Forelimb muscle (tissue), 1 donor: ENCODE data around the gene ELMOD3. TPM values are rescaled to one million over a fixed set of nuclear protein-coding genes. Genes with fewer than 3 reads are reported as not detected.
"Not testable (repeated sequence)": the region's sequence is repeated elsewhere in the genome, so short reads cannot be mapped to it uniquely, and the experiment has no call there.

Source experiments
- DNase-seq: peaks from one replicate; pipeline ENCODE4 v3.0.0-alpha.2; 2013; ENCODE audit warnings: low read depth
- polyA plus RNA-seq: library from polyadenylated mRNA; unstranded; fragments of 120-200 nt; gene quantifications from one replicate; pipeline ENCODE4 v1.2.1, GENCODE V29; 2013; ENCODE audit not compliant: insufficient read length

The ELMOD3 gene
- polyA plus RNA-seq, 1 donor: 15.5 TPM

DNA sequence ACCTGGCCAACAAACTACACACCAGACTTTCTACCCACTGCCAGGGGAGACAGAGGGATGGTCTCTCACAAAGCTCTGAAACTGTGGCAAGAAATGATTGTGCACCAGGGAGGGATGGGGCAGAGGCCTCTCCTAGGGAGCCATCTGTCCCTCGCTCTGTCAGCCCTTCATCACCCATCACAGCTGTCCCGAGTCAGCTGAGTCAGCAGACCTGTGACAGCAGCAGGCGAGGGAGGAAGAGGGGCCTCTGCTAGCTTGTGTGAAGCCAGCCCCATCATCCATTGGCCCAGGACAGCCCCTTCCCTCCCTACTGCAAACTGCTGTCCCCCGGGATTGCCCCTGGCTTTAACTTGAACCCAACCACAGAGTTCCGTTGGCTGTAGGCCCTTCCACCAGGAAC lies 69.0 kb downstream of the ELMOD3 start:
- DNase-seq: no peak

DNA sequence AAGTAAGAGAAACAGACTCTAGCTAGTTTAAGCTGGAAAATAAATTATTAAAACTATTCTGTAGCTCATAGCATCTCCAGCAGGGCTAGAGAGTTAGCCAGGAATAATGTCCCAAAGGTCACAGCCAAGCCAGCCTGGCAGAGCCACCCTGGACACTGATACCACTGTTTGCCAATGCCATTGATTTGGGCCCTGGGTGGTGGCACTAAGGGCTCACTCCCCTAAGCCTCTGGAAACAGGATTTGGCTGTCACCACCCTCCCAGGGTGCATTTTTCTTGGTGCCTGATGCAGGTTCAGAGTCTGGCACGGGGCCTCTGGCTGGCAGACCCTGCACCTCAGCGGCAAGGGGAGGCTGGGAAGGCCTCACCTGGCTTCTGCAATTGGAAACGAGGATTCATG lies 71.0 kb downstream of the ELMOD3 start:
- no peak for DNase-seq

DNA sequence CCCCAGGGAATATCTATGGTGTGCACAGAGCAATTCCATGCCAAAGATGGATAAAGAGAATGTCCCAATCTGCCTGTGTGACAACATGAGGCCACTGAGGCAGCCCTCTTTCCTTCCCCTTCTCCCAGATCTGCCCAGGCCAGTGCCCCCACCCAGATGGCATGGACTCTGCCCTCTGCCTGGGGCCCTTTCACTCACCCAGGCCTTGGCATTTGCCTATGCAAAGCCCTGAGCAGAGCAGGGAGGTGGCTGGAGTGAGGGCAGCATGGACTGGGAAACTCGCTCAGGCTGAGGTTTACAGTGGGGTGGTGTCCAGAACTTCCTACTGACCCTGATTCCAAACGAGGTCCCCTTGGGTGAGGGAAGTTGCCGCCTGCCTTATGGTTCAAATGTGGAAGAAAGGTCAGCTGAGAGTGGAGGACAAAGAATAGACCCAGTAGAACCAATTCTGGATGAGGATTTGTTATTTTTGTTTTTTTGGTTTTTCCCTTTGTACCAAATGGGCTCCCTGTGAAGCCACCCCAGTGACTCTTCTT lies 72.8 kb downstream of the ELMOD3 start:
- no peak for DNase-seq

DNA sequence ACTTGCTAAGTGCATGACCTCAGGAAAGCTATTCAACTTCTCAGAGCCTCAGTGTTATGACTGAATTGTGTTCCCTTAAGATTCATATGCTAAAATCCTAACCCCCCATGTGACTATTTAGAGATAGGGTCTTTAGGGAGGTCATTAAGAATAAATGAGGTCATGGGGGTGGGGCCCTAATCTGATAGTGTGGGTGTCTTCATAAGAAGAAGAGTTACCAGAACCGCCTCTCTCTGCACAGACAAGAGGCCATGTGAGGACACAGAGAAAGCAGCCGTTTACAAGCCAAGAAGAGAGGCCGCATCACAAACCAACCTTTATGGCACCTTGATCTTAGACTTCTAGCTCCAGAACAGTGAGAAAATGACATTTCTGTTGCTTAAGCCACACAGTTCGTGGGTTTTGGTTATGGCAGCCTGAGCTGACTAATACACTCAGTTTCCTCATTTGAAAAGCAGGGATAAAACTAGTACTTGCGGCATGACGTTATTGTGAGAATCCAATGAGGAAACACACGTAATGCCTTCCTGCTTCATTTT lies 73.8 kb downstream of the ELMOD3 start:
- DNase-seq: no peak

DNA sequence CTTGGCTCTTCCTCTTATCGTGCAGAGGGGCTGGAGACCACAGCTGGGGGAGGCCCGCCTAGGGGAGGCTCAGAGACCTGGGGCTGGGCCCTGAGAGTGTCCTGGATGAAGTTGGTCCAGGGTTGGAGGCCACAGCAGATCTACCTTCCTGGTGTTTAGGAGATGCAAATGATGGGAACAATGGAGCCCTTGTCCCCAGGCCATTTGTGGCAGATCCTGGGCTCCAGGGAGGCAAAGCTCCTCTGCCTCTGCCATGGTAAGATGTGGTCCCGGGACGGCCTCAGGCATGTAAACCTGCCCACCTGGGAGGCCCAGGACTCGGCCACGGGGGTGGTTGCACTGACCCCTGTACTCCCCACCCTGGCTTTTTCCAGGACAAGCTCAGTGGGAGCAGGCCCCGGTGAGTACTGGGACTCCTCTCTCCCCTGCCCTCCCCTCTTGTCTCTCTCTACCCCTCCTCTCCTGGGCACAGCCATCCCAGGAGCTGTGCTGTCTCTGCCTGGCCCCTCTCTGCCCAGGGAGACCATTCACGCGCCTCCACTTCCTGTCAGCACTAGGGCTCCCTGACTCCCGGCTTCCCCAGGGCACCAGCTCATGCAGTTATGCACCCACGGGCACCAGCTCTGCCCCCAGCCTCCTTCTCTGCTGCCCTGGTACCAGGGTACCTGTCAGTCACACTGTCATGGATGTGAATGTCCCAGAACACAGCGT lies 74.8 kb downstream of the ELMOD3 start:
- DNase-seq: no peak

DNA sequence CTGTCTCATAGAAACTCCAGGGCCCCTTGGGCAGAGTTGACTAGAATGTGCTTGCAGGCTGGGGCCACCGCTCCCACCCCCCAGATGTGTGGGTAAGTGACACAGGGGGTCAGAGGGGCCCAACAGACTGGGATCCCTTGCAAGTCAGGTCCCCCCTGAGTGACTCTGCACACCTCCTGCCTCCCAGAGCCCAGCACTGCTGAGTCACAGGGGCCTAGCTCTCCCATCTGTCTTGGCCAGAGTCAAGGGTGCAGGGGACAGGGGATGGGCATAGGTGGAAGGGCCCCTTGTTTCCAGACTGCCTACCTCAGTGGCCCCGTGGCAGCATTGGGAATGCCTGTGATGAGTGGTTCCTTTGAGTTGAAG lies 75.3 kb downstream of the ELMOD3 start:
- no peak for DNase-seq

DNA sequence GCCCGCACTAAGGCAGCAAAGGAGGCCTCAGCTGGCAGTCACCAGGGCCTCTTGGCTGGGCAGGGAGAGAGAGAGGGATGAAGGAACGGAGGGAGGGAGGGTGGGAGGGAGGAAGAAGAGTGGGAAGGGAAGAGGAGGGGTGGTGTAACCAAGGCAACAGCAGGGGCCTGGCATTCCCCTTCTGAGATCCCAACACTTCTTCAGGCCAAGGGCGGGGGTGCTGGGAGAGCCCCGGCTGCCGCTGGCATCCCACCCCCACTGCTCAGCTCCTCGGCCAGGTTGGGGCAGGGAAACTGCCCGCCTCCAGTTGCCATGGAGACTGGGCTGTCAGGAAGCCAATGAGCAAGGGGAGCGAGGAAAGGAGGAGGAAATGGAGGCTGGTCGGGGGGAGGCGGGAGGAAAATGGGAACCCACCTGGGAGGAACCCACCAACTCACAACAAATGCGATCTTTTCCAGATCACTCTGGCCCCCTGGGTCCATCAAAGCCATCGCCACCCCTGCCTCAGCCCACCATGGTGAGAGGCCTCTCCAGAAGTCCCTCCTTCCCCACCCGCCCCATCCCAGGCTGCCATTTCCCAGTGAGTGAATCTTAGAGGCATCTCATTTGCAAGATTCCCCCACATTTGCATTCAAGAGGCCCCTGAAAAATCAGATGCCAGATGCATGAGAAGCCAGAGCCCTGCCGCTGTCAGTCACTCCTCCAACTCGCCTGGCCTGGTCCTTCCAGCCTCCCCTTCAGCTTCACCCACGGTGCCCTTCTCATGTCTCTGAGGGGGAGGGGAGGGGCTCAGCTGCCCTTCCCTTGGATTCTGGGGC lies 76.4 kb downstream of the ELMOD3 start:
- no peak for DNase-seq

DNA sequence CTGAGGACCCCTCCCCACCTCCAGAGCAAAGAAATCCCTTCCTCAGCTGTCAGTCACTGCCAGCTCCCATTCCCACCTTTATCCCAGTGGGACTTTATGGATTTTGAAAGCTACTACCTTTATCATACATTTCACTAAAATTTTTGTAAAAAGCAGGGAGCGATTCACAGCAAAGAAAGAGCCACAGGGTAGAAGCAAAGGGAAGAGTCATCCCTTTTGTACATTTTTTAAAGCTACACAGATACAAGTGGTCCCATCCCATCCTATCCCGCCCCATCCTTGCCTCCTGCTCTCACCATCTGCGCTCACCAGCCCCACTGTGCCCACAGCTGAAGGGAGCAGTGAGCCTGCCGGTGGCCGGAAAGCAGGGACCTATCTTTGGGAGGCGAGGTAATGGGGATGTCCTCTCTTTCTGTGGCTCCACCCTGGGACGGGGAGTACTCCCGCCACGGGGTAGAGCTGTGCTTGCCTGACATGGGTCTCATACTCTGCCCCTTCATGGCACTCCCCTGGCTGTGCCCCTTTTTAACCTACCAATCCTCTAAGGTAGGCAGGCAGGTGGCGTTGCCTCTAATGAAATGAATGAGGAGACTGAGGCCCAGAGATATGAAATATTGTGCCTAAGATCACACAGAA lies 77.1 kb downstream of the ELMOD3 start:
- no peak for DNase-seq

DNA sequence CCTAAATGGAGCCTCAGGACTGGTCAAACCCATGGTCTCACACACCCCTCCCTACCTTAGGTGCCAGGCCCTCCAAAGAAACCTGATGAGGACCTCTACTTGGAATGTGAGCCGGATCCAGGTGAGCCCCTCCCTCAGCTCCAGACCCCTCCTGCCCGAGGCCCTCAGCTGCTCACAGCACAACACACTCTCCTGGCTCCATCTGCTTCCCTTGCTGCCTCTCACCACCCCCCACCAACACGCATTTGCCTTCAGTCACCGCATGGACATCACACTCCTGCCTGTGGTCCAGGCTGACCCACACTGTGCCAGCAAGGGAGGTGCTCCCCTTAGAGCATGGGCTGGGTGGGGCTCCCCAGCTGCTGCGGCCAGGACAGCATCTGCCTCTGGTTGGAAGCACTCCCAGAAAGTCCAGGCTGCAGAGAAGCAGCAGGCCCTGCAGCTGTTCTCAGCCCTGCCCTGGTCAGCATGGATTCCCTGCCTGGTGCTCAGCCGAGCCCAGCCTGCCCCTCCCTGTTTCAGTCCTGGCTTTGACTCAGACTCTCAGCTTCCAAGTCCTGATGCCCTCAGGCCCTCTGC lies 79.0 kb downstream of the ELMOD3 start:
- peak; percentile 70 for DNase-seq

DNA sequence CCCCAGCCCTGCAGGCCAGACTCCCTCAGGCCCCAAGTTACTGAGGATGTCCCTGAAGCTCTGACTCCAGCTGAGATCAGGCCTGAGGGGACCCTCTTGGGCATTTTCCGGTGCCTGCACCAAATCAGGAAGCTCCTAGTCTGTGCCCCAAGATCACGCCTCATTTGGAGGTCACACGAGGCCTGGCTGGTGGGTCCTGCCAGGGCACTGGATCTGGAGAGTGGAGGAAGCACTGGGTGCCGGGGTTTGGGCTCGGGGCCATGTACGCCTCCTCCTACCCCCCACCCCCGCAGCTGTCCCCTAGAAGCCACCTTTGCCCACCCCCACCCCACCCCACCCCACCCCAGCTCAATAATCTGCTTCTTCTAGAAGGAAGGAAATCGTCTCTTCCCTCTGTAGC lies 80.1 kb downstream of the ELMOD3 start:
- no peak for DNase-seq

DNA sequence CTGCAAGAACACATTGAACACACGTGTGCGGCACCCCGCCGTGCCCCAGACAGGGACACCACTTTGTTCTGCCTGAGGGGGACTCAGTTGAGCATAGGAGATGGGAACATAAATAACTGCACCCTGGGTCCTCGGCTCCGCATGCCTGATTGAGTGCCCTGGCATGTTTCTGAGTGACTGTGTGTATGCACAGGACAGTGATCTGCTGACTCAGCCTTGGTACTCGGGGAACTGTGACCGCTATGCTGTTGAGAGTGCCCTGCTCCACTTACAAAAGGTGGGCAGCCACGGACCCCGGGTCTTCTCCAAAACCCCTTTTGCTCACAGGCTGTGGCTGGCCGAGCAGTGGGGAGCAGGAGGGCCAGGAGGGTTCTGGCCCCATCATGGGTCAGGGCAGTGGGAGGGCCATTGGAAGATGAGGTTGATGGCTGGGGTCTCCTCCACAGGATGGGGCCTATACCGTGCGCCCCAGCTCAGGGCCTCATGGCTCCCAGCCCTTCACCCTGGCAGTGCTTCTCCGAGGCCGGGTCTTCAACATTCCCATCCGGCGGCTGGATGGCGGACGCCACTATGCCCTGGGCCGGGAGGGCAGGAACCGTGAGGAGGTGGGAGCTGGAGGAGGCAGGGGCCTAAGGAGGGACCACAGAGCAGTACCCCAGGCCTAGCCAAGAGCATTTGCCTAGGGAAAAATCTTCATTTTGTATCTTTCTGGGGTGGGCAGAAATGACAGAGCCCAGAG lies 80.8 kb downstream of the ELMOD3 start:
- DNase-seq: no peak

DNA sequence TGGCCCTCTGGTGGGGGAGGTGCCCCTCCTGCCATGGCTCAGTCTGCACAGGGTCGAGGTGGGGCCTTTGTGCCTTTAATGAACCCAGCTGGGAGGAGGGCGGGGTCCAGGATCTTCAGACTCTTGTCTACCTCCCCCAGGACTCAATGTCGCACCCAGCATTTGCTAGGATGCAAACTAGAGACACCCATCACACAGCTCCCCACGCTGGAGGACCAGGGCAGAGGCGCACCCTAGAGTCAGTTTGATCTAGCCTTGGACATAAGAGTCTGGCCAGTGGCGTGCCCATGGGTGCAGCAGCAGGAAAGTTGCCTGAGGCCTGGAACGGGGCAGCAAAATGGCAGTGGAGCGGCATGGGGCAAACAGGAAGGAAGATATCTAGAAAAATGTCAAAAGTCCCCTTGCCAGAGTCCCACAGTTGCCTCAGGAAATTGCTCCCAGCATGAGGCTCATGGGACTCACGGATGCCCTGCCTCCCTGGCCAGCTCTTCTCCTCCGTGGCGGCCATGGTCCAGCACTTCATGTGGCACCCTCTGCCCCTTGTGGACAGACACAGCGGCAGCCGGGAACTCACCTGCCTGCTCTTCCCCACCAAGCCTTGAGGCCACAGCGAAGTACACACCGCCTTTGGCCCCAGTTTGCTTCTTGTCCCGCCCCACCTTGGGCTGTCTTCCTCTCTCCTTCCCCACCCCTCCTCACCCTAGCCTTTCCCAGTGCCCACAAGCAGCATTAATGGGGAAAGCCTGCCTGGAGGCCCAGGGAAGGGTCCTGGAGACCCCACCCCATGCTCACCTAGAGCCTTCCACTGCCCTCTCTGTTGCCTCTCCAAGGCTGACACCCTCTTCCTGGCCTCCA lies 81.6 kb downstream of the ELMOD3 start:
- DNase-seq: no peak

DNA sequence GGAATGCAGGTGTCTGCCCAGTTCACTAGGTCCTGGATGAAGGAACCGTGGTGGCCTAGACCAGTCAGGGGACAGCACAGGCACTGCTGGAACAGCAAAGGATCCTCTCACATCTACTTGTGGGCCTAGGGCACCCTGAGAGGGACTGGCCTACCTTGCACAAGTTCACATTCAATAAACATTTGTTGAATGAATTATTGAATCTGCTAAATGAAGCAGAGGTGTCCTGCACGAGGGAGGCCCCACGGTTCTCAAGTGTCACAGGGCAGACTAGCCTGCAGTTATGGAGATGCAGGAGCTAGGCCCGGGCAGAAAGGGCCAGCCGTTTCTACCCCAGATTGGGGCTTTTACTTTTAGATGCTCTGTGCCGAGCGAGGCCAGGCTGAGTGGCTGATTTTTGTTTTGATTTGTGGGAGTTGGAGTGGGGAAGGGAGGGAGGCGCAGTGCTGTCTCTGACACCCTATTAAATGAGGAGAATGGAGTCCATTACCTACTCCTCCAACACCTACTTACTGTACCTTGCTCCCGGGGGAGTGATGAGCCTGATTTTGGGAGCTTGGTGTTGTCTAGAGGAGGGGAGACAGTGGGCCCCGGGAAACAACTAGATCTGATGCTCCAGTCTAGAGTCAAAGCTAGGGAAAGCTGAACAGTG lies 82.4 kb downstream of the ELMOD3 start:
- DNase-seq: no peak

DNA sequence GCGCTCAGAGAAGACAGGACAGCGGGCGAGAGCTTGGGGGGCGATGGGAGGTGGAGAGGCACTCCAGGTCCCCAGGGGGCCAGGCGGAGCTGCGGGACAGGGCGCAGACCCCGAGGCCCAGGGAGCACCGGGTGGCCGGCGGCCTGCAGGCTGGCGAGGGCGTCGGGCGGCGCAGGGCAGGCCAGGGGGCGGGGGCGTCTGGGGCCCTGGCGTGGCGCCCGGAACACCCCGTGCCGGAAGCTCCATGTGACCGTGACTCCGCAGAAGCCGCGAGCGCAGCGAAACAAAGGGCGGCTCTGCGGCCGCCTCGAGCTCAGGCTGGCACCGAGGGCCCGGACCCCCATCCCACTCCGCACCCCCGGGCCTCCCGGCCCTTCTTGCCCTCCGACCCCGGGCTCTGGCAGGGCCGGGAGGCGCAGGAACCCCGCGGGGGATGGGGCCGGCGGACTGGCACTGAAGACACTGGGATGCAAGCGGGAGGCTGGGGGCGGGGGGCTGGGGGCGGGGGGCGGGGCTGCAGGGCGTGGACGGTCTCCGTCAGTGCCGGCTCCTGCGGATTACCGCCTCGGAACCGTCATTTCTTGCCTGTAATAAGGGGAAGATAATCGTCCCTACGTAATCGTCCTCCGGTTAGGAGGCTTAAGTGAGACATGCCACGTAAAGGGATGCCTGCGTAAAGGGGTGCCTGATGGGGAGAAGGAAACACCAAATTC lies 83.1 kb downstream of the ELMOD3 start:
- no peak for DNase-seq

DNA sequence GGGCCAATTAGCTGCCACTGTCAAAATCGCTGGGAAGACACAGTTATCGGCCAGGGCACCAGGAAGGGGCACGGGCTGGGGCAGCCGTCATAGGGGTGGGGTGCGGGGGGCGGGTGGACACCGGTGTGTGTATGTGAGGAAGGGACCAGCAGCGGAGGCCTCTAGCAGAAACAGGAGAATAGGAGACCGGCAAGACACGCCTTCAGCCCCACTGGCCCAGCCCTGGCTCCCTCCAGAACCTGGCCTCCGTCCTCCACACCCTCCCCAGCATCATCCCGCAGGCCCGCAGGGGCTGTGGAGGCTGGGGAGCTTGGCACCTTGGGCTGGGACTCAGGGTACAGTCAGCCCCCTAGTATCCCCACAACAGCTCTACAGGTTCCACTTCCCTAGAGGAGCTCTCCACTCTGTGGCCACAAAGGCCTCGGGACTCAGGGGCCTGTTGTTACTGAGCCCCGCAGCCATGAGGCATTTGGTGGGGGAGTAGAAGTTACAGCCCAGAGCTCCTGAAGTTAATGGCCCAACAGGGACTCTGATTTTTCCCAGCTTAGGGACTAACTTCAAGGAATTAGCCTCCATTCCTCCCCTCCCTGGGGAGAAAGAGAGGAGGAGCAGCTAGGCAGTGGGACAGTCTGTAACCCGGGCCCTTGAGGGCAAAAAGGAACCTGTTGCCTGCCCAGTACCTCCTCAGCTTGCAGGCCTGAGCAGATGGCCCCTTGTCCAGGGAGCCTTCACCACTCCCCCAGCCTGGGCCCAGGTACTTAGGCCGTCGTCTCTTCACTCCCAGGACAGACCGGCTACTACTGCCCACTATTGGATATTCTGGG lies 83.8 kb downstream of the ELMOD3 start:
- no peak for DNase-seq

DNA sequence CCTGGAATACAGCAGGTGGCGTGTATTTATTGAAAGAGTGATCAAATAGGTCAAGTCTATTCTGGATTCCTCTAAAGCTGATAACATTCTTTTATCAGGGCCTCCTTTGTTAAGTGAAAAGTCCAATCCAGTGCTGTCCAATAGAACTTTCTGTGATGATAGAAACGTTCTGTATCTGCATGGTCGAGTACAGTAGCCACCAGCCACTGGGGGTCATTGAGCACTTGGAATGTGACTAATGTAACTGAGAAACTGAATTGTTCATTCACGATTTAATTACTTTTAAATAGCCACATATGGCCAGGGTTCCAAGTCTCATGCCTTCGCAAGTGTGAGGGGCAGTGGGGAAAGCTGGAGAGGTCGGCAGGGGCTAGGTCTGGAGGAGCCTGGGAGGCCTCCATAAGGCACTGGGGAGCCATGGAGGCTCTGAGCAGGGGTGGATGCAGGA lies 84.5 kb downstream of the ELMOD3 start:
- no peak for DNase-seq

DNA sequence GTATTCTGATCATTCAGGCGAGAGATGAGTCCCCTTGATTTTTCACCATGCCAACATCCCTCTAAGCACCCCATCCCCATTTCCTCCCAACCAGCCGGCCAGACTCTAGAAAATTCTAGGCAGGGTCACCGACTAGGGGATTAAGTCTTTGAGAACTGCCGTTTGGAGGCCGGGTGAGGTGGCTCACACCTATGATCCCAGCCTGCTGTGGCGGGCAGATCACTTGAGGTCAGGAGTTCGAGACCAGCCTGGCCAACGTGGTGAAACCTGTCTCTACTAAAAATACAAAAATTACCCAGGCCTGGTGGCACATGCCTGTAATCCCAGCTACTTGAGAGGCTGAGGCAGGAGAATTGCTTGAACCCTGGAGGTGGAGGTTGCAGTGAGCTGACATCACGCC lies 85.0 kb downstream of the ELMOD3 start:
- DNase-seq: not testable (repeated sequence)

DNA sequence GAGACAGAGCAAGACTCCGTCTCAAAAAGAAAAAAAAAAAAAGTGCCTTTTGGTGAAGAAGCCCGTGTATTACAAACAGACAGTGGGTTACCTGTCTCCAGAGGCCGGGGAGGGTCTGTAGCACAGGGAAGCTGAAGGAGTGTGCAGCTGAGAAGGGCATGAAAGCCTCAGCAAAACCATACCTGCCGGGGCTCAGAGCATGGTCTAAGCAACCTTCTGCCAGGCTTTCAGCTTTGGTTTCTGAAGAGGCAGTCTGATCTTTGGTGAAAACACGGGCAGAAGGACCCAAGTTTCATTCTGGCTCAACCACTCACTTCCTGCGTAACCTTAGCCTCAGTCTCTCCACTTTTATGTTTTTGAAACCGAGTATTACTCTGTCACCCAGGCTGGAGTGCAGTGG lies 85.4 kb downstream of the ELMOD3 start:
- DNase-seq: no peak
